DMS153 treated with DMSO at 0.1 percent for 48 hours (cell line): Measurements from ENCODE around the gene ZNRF1.
A peak's percentile ranks its signal among the peaks of the same experiment; 100 is the strongest.

Experiments
- DNase-seq: peaks from one replicate; lab custom pipeline; 2025; ENCODE audit not compliant: unreplicated experiment; lab: John Stamatoyannopoulos, UW

Gene ZNRF1

DNA sequence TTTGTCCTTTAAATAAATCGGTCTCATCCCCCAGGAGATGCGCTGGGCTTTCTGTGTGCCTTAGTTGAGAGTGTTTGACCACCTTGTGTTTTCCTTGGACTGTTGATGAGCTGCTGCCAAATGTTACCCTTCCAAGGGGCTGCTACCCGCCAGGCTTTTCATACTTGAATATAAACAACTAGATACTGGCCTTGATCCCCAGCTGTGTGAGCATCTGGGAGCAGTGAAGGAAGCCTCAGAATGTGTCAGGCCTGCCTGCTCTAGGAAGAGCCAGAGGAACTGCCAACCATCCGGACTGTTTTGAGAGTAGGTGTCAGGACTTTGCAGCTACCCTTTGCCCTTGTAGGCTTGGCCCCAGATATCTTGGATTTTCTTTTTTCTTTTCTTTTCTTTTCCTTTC, 60.0 kb downstream of the ZNRF1 start:
- DNase-seq: no peak

DNA sequence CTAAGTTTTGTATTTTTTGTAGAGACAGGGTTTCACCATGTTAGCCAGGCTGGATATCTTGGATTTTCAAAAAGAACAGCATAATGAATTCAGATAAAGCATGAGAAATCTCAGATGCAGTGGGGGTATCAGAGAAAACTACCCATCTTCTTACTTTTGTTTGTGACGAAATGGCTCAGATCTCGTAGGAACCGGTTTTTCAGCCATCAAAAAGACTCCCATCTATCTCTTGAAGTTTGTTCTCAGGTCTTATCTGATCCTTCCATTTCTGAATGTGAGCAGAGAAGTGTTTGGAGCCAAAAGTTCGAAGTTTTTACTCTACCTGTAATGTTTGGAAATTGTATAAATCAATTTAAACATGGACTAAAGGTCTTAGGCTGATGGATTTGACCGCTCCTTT, 60.6 kb downstream of the ZNRF1 start:
- DNase-seq: no peak

DNA sequence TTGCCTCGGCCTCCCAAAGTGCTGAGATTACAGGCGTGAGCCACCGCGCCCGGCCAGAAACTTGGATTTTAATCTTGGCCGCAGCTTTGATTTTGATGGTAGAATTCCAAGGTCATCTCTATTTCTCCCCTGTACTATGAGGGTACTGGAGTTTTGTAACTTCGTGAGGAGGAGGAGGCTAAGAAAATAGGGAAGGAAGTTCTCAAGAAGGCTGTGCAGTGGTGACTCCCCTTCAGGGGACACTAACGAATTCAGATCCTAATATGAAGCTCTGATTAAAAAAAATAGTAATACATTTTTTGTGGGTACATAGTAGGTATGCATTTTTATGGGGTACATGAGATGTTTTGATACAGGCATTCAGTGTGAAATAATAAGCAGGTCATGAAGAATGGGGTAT, 61.9 kb downstream of the ZNRF1 start:
- DNase-seq: no peak

DNA sequence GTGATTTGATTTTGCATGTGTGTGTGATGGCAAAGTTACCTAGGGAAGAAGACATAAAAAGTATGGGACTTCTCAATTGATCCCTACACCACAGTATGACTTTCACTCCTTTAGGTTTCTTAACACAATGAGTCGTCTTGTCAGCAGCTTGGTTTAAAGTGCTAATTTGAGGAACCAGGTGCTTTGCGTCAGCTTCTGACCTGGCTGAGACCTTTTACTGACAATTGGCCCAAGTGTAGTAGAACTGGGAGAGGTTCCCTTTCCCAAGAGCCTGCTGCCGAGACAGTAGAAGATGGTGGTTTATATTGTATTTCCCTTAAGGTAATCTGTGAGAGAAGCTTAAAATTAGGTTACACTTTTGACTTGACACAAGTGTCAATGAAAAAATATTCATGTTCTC, 62.8 kb downstream of the ZNRF1 start:
- DNase-seq: no peak

DNA sequence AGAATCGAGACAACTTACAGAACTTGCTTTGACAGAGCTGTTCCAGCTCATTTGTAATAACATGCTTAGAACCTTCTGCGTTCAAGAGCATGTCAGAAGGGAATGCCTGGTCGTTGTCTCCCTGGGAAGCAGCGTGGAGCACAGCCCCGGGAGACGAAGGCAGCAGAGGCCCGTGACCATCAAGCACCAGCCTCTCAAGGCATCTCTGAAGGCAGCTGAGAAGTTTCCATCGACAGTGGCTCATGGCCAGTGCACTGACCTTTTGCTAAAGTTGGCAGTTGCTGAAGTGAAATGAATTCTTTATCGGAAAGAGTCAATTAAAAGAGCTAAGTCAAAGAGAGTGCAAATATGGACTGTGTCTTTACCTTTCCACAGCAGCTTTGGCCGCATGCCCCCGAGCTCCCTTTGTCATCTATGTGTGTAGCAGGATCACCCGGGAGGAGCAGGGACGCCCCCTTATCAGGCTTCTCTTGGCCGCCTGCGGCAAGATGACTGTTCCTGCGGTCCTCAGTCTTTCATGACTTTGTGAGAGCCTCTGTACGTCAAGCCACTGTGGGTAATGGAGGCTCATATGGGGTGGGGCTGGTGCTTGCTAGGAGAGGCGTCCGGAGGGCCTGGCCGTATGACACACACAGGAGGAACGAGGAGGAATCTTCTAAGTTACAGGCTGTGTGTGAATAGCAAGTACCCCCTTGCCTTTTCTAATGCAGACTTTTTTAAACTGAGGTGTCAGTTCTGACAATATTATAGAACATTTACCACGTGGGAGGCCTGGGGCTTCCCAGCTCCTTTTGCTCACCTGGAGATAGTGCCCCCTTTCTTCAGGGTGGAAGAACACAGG, 63.5 kb downstream of the ZNRF1 start:
- DNase-seq: no peak

DNA sequence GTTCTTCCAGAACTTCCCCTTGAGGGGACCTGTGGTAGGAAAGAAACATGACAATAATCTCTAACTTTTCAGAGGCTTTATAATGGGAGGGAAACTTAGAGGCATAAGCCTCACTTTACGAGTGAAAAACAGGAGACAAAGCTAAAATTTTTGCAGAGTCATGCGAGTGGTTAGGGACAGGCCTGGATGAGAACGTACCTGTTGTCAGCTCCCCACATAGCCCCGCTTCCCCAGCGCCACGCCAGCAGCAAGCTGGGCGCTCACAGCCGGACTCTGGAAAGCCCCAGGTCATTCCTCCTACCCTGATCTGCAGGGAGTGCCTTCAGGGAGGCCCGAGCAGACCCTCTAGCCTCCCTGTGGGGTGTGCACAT, 64.1 kb downstream of the ZNRF1 start:
- DNase-seq: no peak

DNA sequence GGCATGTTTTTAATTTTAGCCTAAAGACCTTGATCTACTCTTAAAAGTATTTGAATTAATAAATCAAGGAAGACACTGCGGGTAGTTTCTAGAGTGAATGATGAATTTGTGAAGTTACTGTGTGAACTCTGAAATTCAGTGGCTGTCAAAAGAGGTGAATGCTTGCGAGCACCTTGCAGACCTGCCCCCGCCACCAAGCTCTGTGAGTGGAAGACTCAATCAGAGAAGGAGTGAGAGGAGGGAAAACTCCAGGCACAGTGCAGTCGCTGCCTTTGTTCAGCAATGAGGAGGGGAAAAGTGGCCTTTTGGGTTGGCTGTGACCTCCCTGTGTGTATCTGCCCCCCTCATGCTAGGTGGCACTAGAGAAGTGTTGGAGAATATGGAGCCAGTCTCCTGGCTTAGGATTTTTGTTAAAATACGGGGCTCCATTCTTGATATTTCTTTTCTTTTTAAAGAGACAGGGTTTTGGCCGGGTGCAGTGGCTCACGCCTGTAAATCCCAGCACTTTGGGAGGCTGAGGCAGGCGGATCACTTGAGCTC, 64.8 kb downstream of the ZNRF1 start:
- no peak for DNase-seq

DNA sequence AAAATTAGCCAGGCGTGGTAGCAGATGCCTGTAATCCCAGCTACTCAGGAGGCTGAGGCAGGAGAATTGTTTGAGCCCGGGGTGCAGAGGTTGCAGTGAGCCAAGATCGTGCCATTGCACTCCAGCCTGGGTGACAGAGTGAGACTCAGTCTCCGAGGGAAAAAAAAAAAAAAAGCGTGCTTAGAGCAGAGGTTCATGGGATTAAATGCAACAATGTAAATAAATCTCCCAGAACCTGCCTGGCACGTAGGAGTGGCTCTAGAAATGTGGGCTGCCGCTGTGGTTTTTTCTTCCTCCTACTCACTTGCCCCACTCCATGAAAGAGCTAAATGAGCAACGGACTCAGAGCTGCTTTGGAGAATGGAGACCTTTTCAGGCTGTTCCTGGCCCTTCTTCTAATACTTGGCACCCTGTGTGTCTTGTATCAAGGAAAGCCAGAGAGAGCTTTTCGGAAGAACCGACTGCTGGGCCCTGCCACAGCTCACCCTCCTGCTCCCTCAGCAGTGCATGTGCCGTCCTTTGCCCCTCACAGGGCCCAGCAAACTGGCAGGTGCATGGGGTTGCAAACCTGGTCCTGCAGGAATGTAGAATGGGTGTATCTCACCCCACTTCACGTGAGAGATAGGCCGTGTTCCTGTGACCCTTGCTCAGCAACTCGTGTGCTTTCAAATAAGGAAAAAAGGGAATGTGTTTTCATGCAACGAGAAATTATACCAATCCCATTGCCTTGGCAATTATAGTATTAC, 65.8 kb downstream of the ZNRF1 start:
- DNase-seq: peak; percentile 65

DNA sequence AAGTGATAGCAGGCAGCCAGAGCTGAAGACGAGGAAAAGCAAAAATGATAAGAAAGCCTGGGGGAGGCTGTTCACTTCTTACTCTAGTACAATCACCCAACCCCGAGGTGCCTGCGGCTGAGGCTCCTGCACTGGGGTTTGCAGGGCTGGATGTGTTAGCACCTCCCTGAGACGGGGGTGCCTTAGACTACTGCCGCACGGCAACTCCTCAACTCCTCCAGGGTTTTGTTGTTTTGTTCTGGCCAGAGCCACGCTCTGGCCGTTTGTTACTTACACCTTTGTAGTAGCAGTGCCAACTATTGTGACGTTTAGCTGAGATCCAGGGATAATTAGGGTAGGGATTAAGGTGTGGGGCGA, 66.3 kb downstream of the ZNRF1 start:
- no peak for DNase-seq

DNA sequence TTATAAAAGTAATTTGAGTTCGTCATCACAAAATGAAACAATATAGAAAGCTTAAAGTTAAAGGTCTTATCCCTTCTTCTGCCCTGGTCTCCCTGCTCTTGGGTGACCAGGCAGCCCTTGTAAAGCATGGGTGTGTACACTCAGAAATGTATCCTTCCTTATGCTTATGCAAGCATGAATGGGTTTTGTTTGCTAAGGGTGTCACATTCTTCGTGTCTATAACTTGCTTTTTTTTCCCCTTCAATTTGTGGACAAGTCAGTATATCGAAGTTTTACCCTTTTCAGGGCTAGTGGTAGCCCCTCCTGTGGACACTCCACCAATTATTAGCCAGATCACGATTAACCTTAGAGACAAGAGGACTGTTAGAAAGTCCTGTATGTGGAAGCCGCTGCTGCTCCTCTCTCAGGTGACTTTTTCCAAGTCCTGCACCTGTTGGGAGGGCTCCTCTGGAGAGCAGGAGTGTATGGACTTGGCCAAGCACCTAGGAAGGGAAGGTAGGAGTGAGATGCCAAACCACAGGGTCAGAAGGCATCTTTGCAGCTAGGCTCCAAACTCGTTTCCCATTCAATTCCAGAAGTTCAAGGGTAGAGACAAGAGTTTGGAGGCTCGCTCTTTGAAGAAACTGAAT, 66.8 kb downstream of the ZNRF1 start:
- no peak for DNase-seq

DNA sequence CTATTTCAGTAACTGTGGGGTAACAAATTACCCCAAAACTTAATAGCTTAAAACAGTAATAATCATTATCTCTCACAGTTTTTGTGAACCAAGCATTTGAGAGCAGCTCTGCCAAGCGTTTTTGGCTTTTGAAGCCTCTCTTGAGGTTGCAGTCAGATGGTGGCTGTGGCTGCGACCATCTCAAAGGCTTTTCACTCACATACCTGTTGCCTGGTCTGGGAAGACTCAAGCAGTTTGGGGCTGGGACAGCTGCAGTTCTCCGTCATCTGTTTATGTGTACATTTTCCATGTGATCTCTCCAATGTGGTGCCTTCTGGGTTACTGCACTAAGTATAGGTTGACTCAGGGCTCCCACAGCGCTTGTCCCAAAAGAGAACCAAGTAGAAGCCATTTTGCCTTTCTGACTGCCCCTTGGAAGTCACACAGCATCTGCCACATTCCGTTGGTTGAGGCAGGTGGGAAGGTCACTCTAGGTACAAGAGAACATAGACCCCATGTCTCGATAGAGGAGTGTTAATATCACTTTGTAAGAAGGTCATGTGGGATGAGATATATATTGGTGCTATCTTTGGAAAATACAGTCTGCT, 68.1 kb downstream of the ZNRF1 start:
- no peak for DNase-seq

DNA sequence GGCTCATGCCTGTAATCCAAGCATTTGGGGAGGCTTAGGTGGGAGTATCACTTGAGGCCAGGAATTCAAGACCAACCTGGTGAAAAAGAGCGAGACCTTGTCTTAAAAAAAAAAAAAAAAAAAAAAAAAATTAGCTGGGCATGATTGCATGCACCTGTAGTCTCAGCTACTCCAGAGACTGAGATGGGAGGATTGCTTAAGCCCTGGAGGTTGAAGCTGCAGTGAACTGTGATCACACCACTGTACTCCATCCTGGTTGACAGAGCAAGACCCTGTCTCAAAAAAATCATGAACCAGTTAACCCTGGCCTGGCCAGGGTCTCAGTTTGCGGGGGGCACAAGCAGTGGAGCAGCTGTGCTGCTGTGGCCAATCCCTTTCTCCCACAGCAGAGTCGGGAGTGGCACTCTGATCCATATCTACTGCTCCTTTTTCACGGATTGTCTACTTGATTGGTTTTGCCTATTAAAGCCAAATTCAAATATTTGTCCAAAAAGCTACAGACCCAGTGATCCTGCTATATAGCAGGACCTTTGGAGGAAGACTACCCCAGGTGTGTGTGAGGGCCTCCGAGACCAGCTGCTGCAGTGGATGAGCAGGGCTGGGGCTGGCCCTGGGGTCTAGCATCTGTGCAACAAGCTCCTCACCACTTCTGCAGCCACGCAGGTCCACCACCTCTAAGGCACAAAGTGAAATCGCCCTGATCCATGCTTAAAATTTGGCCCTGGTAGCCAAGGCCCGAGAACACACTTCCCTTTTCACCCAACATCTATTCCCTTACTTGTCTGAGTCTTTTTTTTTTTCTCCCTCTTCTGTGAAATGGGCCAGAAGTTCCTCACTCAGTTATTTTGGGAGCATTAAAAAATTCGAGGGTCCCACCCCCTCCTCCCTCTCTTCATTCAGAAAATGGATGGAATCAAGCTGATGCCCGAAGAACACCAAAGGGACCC, 69.5 kb downstream of the ZNRF1 start:
- no peak for DNase-seq

DNA sequence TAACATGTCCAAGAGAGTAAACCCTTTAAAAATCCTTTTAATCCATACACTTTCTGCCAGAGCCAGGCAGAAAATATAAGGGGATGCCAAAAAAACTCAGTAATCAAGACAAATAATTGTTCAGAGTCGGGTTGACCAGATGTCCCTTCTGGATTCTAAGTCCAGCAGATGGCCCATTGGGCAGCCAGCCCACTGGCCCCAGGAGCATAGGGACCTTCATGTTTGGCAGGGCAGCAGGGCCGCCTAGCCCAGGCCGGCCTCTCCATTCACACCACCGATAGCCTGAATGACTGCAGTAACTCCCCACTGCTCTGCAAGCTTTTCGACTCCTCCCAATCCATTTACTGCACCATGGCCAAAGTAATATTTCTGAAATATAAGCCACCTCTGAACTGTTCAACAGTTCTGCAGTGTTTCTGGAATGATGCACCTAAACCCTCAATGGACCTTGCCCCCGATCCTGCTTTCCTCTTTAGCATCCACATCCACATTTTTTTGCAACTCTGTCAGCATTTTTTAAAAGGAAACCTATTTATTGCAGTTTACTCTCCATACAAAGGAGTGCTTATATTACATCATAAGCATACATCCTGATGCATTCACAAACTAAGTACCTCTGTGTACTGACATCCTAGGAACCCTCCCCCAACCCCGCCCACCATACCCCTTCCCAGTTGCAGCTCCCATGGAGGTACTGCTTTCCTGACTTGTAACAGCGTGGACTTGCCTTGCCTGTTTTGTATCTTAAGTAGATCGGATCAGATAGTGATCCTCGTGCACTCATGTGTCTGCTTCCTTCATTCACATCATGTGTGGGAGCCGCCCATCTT, 71.4 kb downstream of the ZNRF1 start:
- DNase-seq: no peak

DNA sequence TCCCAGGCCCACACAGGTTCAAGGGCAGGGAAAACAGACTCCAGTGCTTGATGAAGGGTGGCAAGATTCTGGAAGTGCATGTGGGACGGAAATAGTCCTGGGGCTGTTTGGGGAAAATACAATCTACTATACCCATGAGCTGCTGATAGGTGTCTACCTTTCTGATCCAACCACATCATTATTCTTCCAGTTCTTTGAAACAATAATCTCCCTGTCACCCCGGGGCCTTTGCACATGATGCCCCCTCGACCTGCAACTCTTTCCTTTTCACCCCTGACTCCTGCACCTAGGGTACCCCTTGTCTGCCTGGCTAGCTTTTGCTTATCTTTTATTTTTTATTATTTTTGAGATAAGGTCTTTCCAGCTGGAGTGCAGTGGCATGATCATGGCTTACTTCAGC, 72.8 kb downstream of the ZNRF1 start:
- DNase-seq: no peak

DNA sequence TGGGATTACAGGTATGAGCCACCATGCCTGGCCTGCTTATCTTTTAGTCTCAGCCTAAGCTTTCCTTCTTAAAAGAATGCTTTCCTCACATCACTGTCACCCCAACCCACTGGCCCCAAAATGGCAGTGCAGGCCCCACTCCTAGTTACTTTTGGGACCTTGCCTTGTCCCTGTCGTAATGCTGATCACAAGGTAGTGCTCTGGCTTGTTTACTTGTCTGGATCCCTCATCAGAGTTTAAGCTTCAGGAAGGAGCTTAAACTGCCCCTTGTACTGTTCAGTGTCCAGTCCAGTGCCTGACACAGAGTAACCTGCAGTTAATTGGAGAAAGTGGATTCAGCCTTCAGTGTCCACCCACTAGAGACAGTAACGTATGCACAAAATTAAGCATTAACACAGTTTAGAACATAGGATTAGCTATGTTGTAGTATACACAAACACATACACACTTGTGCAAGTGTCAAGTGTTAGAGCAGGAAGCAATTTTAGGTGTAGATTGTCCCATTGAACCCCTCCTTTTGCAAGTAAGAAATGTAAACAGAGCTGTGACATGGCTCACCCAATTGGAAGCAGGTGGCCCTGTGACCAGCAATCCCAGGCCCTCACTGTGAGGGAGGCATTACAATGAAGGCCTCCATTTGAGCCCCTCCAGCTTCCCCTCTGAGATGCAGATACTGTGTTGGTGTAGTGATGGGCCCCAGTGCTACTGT, 73.6 kb downstream of the ZNRF1 start:
- DNase-seq: no peak

DNA sequence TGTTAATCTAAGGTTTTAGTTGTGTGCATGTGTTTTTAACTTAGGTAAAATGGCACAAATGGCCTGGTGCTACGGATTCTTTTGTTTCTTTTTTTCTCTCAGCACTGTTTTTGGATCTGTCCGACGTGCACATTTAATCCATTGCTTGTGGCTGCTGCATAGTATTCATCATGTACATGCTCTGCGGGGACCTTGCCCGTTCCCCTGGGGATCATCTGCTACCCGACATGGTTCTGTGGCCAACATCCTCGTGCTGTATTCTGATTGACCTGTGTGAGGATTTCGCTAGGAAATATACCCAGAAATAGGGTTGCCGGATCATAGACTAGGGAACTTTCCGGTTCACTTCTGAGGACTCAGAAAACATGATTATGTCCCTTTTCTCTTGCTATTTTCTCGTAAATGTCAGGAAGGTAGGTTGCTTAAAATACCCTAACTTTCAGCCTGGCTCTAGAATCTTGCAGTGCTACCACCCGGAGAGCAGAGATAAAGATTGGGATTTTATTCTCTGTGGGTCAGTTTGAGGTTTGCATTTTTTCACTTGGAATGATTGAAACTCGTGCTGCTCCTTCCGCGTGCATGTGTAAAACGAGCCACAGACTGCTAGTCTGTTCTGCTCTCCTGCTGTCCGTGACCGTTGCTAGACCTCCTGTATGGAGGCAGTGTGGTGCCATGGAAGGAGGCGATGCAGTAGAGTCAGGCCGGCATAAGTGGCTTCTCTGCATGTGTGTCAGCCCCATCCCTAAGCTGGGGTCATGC, 74.9 kb downstream of the ZNRF1 start:
- DNase-seq: no peak

DNA sequence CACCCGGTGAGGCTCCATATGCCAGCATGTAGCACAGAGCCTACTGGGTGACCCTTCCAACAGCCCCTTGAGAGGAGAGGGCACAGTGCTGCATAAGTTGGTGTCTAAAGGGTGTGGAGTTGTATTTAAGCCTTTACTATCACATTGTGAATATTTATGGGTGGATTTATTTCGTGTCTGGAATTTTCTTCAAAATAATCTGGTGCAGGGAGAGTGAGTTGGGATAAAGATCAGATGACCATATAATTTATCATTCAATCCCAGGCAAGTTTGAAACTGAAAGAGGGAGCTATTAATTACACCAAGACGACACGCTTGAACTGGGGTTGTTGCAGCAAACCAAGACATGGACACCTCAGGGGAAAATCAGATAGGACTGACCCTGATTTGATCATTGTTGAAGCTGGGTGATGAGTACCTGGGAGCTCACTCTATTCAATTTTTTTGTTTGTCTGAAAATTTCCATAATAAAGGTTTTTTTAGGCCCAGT, 75.5 kb downstream of the ZNRF1 start:
- DNase-seq: no peak
